ENCODE measurements around the gene VPS54. TPM values are rescaled to one million over a fixed set of nuclear protein-coding genes. Genes with fewer than 3 reads are reported as not detected.
"Not testable (repeated sequence)": the region's sequence is repeated elsewhere in the genome, so short reads cannot be mapped to it uniquely, and the experiment has no call there.

The VPS54 gene
- total RNA-seq, 2 experiments from 2014 or later, result 9.5 to 10.8 TPM

GRCh38 chr2:63942788-63943187 is 76.4 kb downstream of the VPS54 start:
- Histone ChIP-seq H3K36me3 (ENCODE audit: insufficient read depth, low read length) (peaks cover 15% of the 10 kb centered on the region), H3K27ac (ENCODE audit: low read depth in 1 of 2, low read length in 2 of 2) (no peak overlapping the region), H3K9me3 (ENCODE audit: control insufficient read depth in 1 of 2, insufficient read depth in 1 of 2, low read length in 2 of 2) (no peaks in the 10 kb centered on the region), H3K4me3 (ENCODE audit: low read length) (no peak overlapping the region), H3K27me3 (ENCODE audit: control insufficient read depth in 1 of 2, insufficient read depth in 2 of 2, low read length in 2 of 2) (no peaks in the 10 kb centered on the region), H3K4me1 (ENCODE audit: insufficient read depth, low read length) (no peaks in the 10 kb centered on the region)
- POLR2A ChIA-PET, result no interaction called here
- Mint-ChIP-seq H3K9me3 (no peaks in the 10 kb centered on the region), H3K4me3 (no peak overlapping the region), H3K36me3 (ENCODE audit: low read depth) (peaks cover 82% of the 10 kb centered on the region), H3K27ac (no peak overlapping the region), H3K4me1 (ENCODE audit: low read depth) (no peaks in the 10 kb centered on the region), H3K27me3 (no peaks in the 10 kb centered on the region)
- DNase-seq, result no peak
- ATAC-seq (ENCODE audit: poor library complexity), result no peak
- CTCF ChIA-PET, result interaction anchor here (1.0 to 1.1 kb wide), 2 partner anchors 10 to 17 kb away, joined by 3 read pairs; no protein-coding TSS in a partner anchor
- no peak for TF ChIP-seq CTCF (IDR thresholded peaks at IDR 0.05)
- intact Hi-C loops (cut with DNase I, micrococcal nuclease), result no loop called here

GRCh38 chr2:63932104-63932503 is 87.1 kb downstream of the VPS54 start:
- not testable (repeated sequence) for H3K4me1 Mint-ChIP-seq (ENCODE audit: low read depth); ATAC-seq (ENCODE audit: poor library complexity)

GRCh38 chr2:63926815-63927214 is 92.4 kb downstream of the VPS54 start:
- Histone ChIP-seq H3K36me3 (ENCODE audit: insufficient read depth, low read length) (peaks cover 14% of the 10 kb centered on the region), H3K9me3 (ENCODE audit: control insufficient read depth in 1 of 2, insufficient read depth in 1 of 2, low read length in 2 of 2) (no peaks in the 10 kb centered on the region), H3K27me3 (ENCODE audit: control insufficient read depth in 1 of 2, insufficient read depth in 2 of 2, low read length in 2 of 2) (no peaks in the 10 kb centered on the region), H3K4me3 (ENCODE audit: low read length) (no peak overlapping the region), H3K4me1 (ENCODE audit: insufficient read depth, low read length) (no peaks in the 10 kb centered on the region), H3K27ac (ENCODE audit: low read depth in 1 of 2, low read length in 2 of 2) (no peak overlapping the region)
- no peaks in the 10 kb centered on the region for H3K4me1 Mint-ChIP-seq (ENCODE audit: low read depth)
- H3K4me3 Mint-ChIP-seq, result no peak overlapping the region
- TF ChIP-seq CTCF (IDR thresholded peaks at IDR 0.05), result no peak
- peaks cover 2% of the 10 kb centered on the region for H3K9me3 Mint-ChIP-seq
- intact Hi-C loops (cut with DNase I, micrococcal nuclease), result no loop called here
- POLR2A ChIA-PET, result no interaction called here
- H3K27ac Mint-ChIP-seq, result no peak overlapping the region
- peaks cover 88% of the 10 kb centered on the region for H3K36me3 Mint-ChIP-seq (ENCODE audit: low read depth)
- CTCF ChIA-PET, result no interaction called here
- DNase-seq, result no peak
- no peaks in the 10 kb centered on the region for H3K27me3 Mint-ChIP-seq
- ATAC-seq (ENCODE audit: poor library complexity), result no peak

More at GRCh38 chr2:63932104-63932503, 87.1 kb downstream of the VPS54 start:
- peaks cover 86% of the 10 kb centered on the region for H3K36me3 Mint-ChIP-seq (ENCODE audit: low read depth)
- H3K4me1 ChIP-seq (ENCODE audit: insufficient read depth, low read length); intact Hi-C loops (cut with DNase I, micrococcal nuclease); H3K27me3 ChIP-seq (ENCODE audit: control insufficient read depth in 1 of 2, insufficient read depth in 2 of 2, low read length in 2 of 2); H3K9me3 ChIP-seq (ENCODE audit: control insufficient read depth in 1 of 2, insufficient read depth in 1 of 2, low read length in 2 of 2); H3K27ac Mint-ChIP-seq; CTCF ChIA-PET; POLR2A ChIA-PET; H3K4me3 Mint-ChIP-seq; H3K27ac ChIP-seq (ENCODE audit: low read depth in 1 of 2, low read length in 2 of 2); H3K27me3 Mint-ChIP-seq; DNase-seq; H3K9me3 Mint-ChIP-seq; H3K4me3 ChIP-seq (ENCODE audit: low read length): not testable (repeated sequence)
- H3K36me3 ChIP-seq (ENCODE audit: insufficient read depth, low read length), result peaks cover 15% of the 10 kb centered on the region

GRCh38 chr2:63914311-63914710 is 104.9 kb downstream of the VPS54 start:
- H3K4me1 Mint-ChIP-seq (ENCODE audit: low read depth), result no peaks in the 10 kb centered on the region
- Histone ChIP-seq H3K27me3 (ENCODE audit: control insufficient read depth in 1 of 2, insufficient read depth in 2 of 2, low read length in 2 of 2) (no peaks in the 10 kb centered on the region), H3K27ac (ENCODE audit: low read depth in 1 of 2, low read length in 2 of 2) (no peak overlapping the region), H3K36me3 (ENCODE audit: insufficient read depth, low read length) (peaks cover 64% of the 10 kb centered on the region), H3K9me3 (ENCODE audit: control insufficient read depth in 1 of 2, insufficient read depth in 1 of 2, low read length in 2 of 2) (no peaks in the 10 kb centered on the region), H3K4me1 (ENCODE audit: insufficient read depth, low read length) (no peaks in the 10 kb centered on the region), H3K4me3 (ENCODE audit: low read length) (no peak overlapping the region)
- intact Hi-C loops (cut with DNase I, micrococcal nuclease), result no loop called here
- H3K9me3 Mint-ChIP-seq, result no peaks in the 10 kb centered on the region
- no peak overlapping the region for H3K4me3 Mint-ChIP-seq
- ATAC-seq (ENCODE audit: poor library complexity) (no peak), DNase-seq (no peak)
- CTCF ChIA-PET, result no interaction called here
- H3K27ac Mint-ChIP-seq, result no peak overlapping the region
- POLR2A ChIA-PET, result no interaction called here
- no peak for TF ChIP-seq CTCF (IDR thresholded peaks at IDR 0.05)
- H3K27me3 Mint-ChIP-seq, result no peaks in the 10 kb centered on the region
- H3K36me3 Mint-ChIP-seq (ENCODE audit: low read depth), result peaks cover 87% of the 10 kb centered on the region

Measured in CD4-positive, alpha-beta T cell (primary cell).